ENCODE data around the gene SRSF1.
"Not testable (repeated sequence)": the region's sequence is repeated elsewhere in the genome, so short reads cannot be mapped to it uniquely, and the experiment has no call there.

Gene SRSF1

DNA sequence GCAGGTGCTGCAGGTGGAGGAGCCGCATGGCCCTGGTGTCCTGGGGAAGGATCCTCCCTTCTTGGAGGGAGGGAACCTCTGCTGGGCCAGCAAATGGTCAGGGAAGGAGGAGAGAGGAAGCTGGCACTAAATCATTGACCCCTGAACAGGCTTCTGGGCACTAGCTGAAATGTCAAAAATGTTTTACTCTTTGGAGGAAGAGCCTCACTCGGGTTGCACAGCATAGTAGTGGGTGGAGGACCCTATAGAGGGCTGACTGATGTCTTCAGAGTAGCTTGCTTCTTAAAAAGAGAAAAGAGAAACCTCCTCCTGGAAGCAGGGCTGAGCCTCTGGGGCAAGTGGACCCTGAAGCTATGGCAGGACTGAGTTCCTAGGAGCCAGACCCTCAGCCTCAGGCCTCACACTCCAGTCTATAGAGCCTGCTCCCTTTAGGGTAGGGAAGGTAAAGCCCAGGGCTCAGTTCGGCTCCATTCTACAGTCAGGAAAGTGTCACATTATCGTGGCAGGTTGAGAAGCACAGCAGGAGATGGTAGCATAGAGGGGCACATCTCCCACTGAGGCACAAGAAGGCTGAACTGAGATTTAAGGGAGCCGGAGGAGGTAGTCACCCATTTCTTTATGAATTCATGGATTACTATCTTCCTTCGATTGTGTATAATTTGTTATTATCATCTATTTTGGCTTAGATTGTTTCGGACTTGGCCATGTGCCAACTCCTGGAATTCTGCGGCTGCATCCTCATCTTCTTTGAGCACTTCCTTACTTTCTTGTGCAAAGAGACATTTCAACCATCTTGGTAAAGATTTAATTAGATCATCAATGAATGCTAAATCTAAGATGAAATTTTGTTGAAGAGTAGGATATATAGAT, 44.5 kb downstream of the SRSF1 start:
- no peak for DNase-seq

DNA sequence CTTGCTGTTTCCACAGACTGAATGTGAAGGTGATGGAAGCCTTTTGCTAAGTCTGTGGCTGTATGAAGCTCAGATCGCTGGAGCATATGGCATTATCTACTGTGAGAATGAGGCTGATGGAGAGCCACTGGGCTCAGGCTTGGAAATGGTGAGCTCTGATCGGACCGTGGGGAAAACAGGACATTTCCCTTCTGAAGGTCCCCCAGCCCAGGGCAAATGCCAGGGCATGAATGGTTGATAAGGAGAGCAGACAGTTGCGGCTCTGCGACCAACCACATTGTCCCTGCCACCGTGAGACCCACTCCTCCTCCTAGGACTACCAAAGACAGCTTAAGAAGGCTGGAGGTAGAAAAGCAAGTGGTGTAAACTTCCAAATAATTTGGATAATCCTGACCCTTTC, 47.1 kb downstream of the SRSF1 start:
- no peak for DNase-seq

DNA sequence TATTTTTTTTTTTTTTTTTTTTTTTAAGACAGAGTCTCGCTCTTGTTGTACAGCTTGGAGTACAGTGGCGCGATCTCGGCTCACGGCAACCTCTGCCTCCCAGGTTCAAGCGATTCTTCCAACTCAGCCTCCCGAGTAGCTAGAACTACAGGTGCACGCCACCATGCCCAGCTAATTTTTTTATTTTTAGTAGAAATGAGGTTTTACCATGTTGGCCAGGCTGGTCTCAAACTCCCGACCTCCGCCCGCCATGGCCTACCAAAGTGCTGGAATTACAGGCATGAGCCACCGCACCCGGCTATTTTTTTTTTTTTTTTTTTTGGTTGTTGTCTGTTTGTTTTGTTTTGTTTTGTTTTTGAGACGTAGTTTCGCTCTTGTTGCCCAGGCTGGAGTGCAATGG, 48.7 kb downstream of the SRSF1 start:
- not testable (repeated sequence) for DNase-seq

DNA sequence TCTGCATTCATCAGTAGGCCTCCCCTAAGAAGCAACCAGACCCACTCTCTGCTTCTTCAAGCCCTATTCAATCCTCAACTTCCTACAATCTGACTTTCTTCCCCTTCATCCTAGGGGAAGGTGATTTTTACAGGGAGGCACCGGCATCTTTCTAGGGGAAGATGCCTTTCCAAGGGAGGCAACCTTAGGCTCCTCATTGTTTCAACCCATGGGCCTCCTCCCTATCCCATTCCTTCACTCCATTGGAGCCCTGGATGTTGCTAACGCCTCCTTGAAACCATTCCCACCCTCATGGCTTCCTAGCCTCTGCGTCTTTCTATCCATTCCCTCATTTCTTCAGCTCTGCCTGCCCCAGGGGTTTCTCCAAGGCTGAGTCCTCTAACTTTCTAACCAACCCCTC, 49.2 kb downstream of the SRSF1 start:
- DNase-seq = no peak

DNA sequence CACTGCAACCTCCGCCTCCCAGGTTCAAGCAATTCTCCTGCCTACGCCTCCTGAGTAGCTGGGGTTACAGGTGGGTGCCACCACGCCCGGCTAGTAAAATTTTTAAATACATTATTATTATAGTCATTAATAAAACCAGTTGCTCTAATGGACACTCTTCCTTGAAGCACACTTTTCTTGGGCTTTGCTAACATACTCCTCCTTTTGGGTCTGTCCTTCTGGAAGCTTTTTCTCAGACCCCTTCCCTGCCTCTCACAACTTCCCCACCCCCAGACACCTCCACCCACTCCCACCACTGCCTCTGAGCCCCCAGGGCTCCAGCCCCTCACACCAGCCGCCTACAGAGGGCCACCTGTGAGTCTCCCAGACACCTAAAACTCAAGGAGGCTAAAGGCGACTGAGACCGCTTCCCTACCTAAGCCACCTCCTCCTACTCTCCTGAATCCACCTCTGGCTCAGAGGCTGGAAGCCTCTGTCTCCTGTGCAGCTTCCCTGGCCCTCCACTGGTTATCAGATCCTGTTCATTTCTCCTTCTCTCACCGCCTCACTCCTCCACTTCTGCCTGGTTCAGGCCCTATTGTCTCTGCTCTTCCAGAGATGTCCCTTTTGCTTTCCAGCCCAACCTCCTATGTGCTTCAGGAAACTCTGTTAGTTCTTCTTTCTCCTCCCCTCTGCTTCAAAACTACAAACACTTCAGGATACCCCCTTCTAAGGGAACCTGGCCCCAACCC, 49.8 kb downstream of the SRSF1 start:
- DNase-seq = no peak

DNA sequence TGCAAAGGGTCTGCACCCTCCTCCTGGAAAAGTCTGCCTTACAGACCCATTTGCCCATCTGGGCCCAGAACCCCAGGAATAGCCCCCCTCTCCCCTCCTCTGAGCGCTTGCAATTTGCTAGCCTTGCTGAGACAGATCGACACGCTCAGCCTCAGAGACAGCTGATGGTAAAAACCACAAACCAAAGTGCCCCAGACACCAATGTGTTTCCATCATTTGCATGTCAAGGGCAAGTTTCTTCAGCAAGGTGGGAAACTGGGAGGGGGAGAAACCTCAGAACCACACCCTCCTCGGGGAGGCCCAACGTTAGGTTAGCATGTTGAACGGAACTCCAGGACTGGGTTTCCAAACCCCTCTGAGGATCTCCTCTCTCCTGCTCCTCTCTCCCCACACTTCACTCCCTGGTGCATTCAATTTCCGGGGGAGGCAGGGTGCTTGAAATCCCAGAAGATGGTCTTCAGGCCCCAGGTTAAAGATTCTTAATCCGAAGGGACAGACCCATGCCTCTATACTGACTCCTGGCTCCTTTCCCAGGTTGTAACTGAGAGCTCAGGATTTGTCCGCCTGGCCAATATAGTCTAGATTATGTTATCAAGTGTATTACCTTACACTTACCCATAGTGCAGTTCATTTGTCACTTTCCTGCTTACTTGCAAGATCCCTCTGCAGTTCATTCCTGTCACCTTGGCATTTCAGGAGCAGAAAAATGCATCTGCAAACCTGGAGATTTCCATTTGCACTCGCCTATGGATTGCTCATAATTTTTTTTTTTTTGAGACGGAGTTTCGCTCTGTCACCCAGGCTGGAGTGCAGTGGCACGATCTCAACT, 50.5 kb downstream of the SRSF1 start:
- peak; percentile 93 for DNase-seq

DNA sequence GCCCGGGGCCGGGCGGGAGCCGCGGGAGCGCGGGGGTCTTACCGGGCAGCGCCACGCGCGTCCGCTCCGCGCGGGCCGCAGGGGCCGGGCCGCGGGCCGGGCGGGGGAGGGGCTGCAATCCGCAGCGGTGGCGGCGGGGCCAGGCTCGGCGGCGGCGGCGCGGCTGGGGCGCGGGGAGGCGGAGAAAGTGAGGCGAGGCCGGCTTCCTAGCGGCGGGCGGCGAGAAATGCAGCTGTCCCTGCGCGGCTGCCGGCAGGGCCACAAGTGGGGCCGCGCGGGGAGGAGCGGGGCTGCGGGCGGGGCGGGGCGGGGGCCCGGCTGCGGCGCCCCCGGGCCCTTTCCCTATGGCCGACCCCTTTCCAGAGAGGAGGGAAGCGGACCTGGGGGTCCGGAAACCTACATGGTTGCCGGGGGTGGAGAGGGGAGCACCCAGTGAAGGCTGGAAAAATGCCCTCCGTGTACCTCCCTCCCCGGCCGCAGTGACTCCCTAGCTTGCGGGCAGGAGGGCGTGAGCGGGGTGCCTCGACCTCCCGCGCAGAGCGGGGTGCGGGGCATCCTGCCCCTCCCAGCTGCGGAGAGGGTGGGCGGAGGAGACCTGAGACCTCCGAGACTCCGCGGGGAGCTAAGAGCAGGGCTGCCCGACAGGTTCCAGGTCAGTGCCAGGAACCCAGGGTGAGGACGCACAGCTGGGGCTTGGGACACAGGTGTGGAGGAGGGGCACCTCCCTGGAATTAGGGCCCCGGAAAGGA, 51.7 kb downstream of the SRSF1 start, which contains the start of gene CUEDC1:
TSS of gene CUEDC1 (minus strand) at position 230 of the 749 bp plus-strand sequence. CDS start 69,848 bp downstream, outside the sequence.
- DNase-seq = peak; percentile 81

DNA sequence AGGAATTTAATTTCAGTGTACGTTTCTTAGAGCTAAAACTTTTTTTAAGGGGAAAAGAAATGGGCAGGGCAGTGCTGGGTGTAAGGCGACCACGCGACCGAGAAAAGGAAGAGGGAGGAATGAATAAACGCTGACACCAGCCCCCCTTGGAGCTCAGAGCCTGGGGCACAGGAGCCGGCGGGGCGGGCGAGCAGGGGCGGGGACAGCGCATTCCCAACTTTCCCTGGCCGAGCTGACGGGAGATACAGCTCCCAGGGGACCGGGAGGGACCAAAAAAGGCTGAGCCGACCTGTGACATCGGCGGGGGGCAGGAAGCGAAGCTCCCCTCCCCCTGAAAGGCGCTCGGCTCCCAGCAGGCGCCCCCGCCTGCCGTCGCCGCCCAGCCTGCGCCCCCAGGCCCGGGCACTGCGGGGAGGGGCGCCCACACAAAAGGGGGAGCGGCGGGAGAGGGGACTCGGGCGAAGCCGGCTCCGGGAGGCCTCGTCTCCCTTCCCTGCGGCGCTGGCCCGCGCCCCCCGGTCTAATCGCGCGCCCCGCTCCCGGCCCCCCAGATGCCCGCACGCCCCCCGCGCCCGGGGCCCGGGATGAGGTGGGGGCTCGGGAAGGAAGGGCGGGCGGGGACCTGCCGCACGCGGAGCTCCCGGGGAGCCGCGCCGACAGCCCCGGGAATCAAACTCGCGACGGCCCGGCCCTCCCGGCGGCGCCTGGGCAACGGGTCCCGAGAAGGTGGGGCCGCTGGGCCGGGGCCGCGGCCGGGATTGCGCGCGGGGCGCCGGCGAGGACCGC, 52.5 kb downstream of the SRSF1 start:
- peak; percentile 94 for DNase-seq

DNA sequence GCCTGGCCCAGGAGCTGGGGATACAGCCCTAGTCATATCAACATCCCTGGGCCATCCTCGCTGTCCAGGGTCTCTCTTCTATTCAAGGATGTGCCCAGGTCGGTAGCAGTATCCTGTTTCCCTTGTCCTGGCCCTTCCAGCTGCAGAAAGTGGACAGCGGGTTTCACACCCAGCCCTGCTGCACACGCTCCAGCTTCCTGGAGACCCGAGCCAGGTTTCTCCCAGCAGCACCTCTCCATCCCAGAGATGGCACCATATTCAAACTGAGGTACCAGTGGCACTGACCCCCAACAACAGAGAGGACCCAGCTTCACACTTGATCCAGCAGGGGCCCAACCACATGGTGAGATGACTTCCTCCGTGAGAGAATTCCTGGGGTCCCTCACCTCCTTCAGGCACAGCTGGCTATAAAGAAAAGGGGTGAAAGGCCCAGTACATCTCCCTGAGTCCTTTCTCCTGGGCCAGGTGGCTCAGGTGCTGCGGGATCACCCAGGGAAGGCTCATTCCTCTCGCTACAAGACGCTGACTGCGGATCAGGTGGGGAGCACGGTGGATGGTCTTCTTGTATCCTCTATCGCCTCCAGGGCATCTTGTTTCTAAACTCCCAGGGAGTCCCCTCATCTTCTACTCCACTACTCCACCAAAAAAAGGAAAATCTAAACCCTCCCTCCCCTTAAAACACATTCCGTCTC, 53.2 kb downstream of the SRSF1 start:
- no peak for DNase-seq
